Upper lobe of right lung (tissue), 1 donor: ENCODE measurements around the gene HOXB13. TPM values are rescaled to one million over a fixed set of nuclear protein-coding genes. Genes with fewer than 3 reads are reported as not detected.

Experiments
- ATAC-seq: fragments of 200-7000 bp; cut with Tn5 transposase; one replicate; pipeline ENCODE4 v1.9.1; 2020; ENCODE audit warnings: mild to moderate bottlenecking, moderate library complexity
- DNase-seq: peaks from one replicate; pipeline ENCODE4 v3.0.0-alpha.2; 2020
- H3K27ac ChIP-seq: fragments of 200-600 bp; one replicate; pipeline ENCODE4 v1.8.0; 2022
- H3K27me3 ChIP-seq: fragments of 200-600 bp; one replicate; pipeline ENCODE4 v1.8.0; 2022; ENCODE audit warnings: mild to moderate bottlenecking
- H3K36me3 ChIP-seq: fragments of 200-600 bp; one replicate; pipeline ENCODE4 v1.8.0; 2022
- H3K4me1 ChIP-seq: fragments of 200-600 bp; one replicate; pipeline ENCODE4 v1.8.0; 2022
- H3K4me3 ChIP-seq: fragments of 200-600 bp; one replicate; pipeline ENCODE4 v1.8.0; 2022; ENCODE audit warnings: mild to moderate bottlenecking
- H3K9me3 ChIP-seq: fragments of 200-600 bp; one replicate; pipeline ENCODE4 v1.8.0; 2022
- CTCF ChIP-seq: fragments of 200-600 bp; IDR thresholded peaks from one replicate; pipeline ENCODE4 v1.8.0; 2022; ENCODE audit warnings: antibody characterized with exemption
- intact Hi-C: fragments of 100-400 bp; cut with DNase I; formaldehyde crosslinking; loops from one replicate; pipeline ENCODE4 v1.11.0; 2022
- total RNA-seq: library from RNA; stranded (reverse); fragmentation: NEBNext Ultra II Directional; extraction: Animal tissue kit (Norgen Biotek cat#: 25700); gene quantifications from one replicate; pipeline ENCODE4 v1.2.1, GENCODE V29; 2021
- donor health status: DM: no; HTN: yes; CAD: no; lungs with severe emphysema.

HOXB13 gene
- total RNA-seq, 1 donor from 2014 or later = not detected

DNA sequence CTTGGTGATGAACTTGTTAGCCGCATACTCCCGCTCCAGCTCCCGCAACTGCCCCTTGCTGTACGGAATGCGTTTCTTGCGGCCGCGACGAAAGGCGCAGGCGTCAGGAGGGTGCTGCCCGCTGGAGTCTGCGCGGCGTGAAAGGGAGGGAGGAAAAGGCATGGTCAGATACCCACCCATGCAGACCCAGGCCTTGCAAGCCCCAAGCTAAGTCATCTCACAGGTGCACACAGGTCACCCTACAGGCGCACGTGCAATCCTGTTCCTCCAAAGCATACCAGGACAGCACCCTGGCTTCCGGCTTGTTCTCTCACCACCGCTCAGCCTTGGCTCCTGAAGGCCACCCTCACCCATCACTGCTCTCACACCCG lies 1.6 kb downstream of the HOXB13 start:
- ATAC-seq (no peak), DNase-seq (no peak)
- Histone ChIP-seq H3K36me3 (no peaks in the 10 kb centered on the region), H3K27ac (no peak overlapping the region), H3K27me3 (peaks cover 99% of the 10 kb centered on the region), H3K4me1 (peaks cover 19% of the 10 kb centered on the region), H3K4me3 (no peak overlapping the region), H3K9me3 (no peaks in the 10 kb centered on the region)
- no peak for TF ChIP-seq CTCF
- intact Hi-C loops = no loop called here

DNA sequence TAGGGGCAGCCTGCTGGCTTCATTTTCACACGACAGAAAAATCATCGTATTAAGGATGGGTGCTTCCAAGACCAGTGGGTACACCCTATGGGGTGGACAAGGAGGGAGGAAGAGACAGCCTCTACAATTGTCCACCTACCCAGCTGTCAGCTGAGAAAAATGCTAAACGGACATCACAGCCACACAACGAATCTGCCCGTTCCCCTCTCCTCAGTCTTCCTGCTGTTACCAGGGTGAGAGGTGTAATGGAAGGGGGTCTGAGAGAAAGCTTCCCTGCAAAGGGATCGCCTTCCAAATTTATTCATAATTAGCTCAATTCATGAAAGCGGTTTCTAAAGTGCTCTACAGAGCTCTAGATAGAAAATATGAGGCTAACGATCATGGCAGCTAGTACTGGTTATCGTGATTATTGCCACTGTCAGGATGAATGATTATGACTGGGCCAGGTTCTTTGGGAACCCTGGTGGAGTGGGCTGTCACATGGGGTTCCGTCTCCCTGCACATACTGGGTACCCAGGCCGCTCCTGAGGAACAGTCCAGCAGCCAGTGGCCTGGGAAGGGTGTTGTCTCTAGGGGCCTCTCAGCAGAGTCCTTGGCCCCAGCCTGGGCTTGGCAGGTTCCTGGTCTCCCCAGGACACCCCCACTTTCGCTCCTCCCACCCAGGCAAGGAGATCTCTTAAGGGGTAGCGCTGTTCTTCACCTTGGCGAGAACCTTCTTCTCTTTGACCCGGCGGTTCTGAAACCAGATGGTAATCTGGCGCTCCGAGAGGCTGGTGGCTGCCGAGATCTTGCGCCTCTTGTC lies 2.2 kb downstream of the HOXB13 start:
- no peak for ATAC-seq
- intact Hi-C loops = no loop called here

GRCh38 chr17:48725288-48726064 lies 3.1 kb downstream of the HOXB13 start:
- Histone ChIP-seq H3K4me1 (peaks cover 19% of the 10 kb centered on the region), H3K9me3 (no peaks in the 10 kb centered on the region), H3K27me3 (peaks cover 99% of the 10 kb centered on the region), H3K4me3 (no peak overlapping the region), H3K36me3 (no peaks in the 10 kb centered on the region), H3K27ac (no peak overlapping the region)
- ATAC-seq (no peak), DNase-seq (no peak)
- intact Hi-C loops = no loop called here
- TF ChIP-seq CTCF = no peak

More for the DNA sequence above, 2.2 kb downstream of the HOXB13 start:
- no peaks in the 10 kb centered on the region for H3K9me3 ChIP-seq
- H3K27ac ChIP-seq = no peak overlapping the region
- peaks cover 19% of the 10 kb centered on the region for H3K4me1 ChIP-seq
- DNase-seq = no peak
- no peak for TF ChIP-seq CTCF
- H3K27me3 ChIP-seq = peaks cover 99% of the 10 kb centered on the region
- no peak overlapping the region for H3K4me3 ChIP-seq
- H3K36me3 ChIP-seq = no peaks in the 10 kb centered on the region

GRCh38 chr17:48725004-48725287 lies 3.6 kb downstream of the HOXB13 start:
- Histone ChIP-seq H3K9me3 (no peaks in the 10 kb centered on the region), H3K4me3 (no peak overlapping the region), H3K4me1 (peaks cover 19% of the 10 kb centered on the region), H3K27ac (no peak overlapping the region), H3K27me3 (peaks cover 99% of the 10 kb centered on the region), H3K36me3 (no peaks in the 10 kb centered on the region)
- intact Hi-C loops = no loop called here
- no peak for TF ChIP-seq CTCF
- ATAC-seq (no peak), DNase-seq (no peak)

DNA sequence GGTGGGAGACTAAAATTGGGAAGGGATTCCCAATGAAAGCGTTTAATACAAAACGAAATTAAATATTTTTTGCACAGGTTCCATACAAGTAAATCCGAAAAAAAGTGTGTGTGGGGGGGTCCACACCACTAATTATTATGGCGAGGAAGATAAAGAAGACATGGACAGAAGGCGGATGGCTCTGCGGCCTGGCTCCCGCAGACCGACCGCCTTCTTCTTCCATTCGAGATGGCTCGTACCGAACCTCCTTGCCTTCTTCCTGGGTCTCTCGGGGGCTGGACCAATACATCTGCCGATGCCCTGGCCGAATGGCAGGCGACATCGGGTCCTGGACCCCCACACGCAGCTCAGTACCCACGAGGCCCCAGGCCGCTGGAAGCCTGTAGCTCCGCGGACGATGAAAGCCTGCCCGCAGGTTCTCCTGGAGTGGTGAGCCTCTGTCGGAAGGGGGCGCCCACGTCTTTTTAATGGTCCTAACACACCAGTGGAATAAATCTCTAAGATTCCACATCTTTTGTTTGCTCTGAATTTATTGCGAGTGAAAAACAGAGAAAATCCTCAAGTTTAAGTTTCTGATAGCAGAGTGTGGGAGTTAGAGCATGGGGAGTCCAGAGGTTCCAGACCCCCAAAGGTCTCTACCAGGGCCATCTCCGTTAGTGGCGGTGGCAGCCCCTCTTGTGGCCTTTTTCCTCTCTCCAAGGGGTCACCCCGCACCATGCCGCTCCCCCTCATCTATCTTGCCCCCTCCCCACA lies 4.1 kb downstream of the HOXB13 start:
- peaks cover 19% of the 10 kb centered on the region for H3K4me1 ChIP-seq
- intact Hi-C loops = no loop called here
- H3K27me3 ChIP-seq = peaks cover 99% of the 10 kb centered on the region
- peak; percentile 85 for TF ChIP-seq CTCF
- peak; percentile 84 for ATAC-seq
- no peaks in the 10 kb centered on the region for H3K36me3 ChIP-seq
- H3K27ac ChIP-seq = no peak overlapping the region
- no peaks in the 10 kb centered on the region for H3K9me3 ChIP-seq
- no peak overlapping the region for H3K4me3 ChIP-seq
- peak; percentile 91 for DNase-seq
